IPS-NIHi7 (cell line): ENCODE data around the gene FRMD4B.
A peak's percentile ranks its signal among the peaks of the same experiment; 100 is the strongest.
"Not testable (repeated sequence)": the region's sequence is repeated elsewhere in the genome, so short reads cannot be mapped to it uniquely, and the experiment has no call there.

Experiments used
- DNase-seq: peaks from one replicate; pipeline ENCODE4 v3.0.0; 2012; ENCODE audit warnings: mixed read lengths; ENCODE audit errors: extremely low spot score

FRMD4B gene

GRCh38 chr3:69244039-69244438, 141.8 kb downstream of the FRMD4B start:
- DNase-seq, result no peak

GRCh38 chr3:69241769-69242168, 144.1 kb downstream of the FRMD4B start:
- no peak for DNase-seq

DNA sequence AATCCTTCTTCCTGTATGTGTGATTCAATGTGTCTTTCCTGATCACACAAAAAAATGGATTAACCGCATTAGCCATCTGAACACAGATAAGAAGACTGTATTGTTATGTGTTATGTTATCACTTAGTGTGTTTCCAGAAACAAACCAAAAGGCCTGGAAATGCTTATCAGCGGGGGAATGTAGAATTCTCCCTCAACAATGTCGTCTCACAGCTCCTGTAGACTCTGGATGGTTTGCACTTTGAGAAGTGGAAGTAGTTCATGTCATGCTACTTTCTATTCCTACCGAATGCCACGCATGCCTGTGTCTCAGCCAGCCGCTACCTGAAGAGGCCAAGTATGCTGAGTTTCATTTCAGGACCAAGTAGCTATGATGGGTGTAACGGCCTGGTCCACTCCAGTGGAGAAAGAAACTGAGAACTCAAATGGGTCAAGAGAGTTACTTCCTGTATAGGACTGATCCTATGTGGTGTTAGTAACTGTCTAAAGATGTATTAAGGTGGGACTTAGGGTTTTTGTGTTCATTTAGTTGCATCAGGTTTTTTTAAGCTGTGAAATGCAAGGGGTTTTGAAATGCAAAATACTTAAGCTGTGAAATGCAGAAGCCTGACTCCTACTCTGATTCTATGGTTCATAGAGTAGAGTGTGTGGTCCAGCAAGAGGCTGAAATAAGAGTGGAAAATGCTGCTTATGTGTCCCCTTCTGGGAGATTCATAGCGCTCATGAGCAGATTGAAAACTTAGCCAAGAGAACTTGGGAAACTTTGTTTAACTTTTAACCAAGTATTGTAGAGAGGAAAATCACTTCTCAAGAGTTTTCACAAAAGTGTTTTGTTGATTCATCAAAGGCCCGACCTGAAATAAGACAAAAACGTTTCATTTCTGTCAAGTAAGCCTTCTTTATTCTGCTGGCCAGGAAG, 145.0 kb downstream of the FRMD4B start:
- no peak for DNase-seq

DNA sequence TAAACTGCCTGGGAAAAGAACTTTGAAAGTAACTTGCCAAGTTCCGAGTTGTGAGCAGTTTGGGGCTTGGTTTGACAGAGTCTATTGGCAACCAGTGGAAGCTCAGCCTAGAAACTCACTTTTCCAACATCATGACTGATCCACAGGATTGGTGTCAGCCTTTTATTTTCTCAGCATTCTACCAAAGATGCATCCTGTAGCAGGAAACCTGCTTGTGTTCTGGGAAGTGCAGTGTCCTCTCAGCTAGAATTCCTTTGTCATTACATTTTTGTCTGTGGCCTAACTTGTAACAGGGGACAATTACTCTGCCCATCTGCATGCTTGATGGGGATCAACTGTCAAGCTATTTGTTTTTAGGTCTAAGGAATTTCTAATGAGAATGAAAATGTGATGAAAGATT, 146.8 kb downstream of the FRMD4B start:
- no peak for DNase-seq

DNA sequence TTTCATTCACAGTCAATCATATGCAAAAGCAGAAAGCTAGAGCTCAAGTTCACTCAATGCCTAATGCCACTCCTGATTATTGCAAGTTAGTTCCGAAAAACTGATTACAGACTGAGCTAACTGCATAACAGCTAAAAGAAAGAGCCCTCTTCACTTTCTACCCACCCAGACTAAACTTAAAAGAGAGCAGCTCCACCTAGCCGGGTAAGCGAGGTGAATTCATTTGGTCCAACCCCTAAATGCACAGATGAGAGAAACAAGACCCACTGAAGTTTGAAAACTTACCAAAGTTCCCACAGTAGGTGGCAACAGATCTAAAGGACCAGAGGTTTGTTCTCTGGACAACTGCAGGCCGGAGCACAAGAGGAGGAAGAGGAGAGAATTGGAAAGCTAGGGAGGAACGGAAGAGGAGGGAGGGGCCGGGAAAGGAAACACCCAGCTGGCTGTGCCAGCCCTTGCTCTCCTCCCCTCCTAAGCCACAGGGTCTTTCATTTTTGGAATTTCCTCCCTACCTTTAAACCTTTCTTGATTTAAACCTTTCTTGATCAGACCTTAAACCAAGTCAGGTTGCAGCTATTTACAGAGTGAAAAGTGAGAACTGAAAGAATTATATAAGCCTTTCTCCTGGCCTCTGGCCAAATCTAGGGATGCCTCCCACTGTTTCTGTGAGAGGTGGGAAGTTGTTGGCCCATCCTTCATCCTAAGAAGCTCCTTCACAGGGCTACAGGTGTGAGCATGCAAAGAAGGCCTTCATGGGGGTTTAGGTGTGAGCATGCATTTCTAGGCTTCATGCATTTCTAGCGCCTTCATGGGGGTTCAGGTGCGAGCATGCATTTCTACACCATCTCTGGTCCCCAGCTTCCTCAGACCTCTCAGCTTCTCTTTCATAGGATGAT, 148.8 kb downstream of the FRMD4B start:
- DNase-seq, result peak; percentile 42

- no peak for DNase-seq
These were observed 150.0 kb downstream of the FRMD4B start for GRCh38 chr3:69235882-69236281.

DNA sequence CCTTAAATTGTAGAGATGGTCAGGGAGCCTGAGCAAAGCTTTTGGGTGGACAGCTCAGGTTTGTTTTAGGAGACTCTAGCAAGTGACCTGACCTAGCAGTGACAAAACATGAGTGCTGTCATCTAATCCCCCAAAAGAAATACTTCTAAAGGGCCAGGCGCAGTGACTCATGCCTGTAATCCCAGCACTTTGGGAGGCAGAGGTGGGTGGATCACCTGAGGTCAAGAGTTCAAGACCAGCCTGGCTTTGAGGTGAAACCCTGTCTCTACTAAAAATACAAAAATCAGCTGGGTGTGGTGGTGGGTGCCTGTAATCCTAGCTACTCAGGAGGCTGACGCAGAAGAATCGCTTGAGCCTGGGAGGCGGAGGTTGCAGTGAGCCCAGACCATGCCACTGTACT, 150.7 kb downstream of the FRMD4B start:
- DNase-seq, result not testable (repeated sequence)

- DNase-seq, result no peak
These were observed 153.4 kb downstream of the FRMD4B start for GRCh38 chr3:69232482-69232881.

- DNase-seq, result peak; percentile 20
These were observed 153.9 kb downstream of the FRMD4B start for GRCh38 chr3:69231929-69232440.

- DNase-seq, result no peak
These were observed 159.8 kb downstream of the FRMD4B start for GRCh38 chr3:69226071-69226470.

DNA sequence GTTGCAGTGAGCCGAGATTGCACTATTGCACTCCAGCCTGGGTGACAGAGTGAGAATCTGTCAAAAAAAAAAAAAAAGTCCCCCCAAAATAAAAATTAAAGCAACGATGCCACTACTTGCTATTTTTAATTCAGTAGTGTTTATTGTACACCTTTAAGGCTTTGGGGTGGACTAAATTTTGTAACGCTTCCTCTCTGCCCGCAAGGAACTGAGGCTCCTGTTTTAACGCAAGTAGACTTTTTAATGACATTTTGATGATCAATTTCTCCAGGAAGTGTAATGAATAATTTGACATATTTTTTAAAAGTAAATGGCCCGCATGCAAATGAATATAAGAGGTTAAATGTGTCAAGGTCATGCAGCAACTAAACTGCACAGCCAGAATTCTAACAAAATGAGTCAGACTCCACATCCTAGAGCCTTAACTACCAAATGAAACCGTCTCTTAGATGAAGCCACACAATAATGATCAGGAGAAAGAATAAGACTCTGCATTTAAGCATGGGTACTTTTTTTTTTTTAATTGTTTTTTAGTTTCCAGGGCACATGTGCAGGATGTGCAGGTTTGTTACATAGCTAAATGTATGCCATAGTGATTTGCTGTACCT, 166.7 kb downstream of the FRMD4B start:
- DNase-seq, result no peak

DNA sequence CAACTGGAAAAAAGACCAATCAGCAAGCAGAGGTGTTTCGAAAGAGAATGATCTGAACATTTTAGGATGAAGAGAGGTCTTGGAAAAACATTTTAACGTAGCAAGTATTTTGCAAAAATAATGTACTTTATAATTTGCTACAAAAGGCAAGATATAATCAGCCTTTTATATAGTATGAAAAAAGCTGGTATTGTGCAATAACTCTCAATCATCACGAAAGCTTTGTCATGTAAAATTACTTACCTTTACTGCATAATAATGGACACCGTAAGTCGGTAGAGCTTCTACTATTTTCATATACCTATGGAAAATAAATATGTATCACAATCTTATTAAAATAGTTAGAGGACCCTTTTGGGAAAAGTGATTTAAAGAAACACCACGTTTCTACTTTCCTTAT, 167.8 kb downstream of the FRMD4B start:
- no peak for DNase-seq

GRCh38 chr3:69216981-69217380, 168.9 kb downstream of the FRMD4B start:
- no peak for DNase-seq

DNA sequence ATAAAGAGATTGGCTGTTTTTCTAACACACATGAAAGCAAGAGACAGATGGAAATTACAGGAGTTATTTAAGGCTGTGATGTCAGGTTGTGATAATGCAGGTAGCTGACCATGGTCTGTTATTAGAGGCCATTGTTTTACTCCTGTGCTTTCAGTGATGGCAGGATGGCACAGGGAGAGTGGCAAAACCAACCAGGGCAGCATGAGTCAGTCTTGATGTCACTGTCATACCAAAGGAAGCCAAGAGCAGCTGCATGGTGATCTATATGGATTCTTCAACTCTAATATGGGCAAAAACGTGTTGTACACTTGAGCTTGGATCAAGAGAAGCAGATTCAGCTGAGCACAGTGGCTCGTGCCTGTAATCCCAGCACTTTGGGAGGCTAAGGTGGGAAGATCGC, 171.6 kb downstream of the FRMD4B start:
- DNase-seq, result no peak

- DNase-seq, result no peak
These were observed 173.3 kb downstream of the FRMD4B start for GRCh38 chr3:69212411-69213160.

- no peak for DNase-seq
These were observed 175.7 kb downstream of the FRMD4B start for GRCh38 chr3:69210068-69210730.

DNA sequence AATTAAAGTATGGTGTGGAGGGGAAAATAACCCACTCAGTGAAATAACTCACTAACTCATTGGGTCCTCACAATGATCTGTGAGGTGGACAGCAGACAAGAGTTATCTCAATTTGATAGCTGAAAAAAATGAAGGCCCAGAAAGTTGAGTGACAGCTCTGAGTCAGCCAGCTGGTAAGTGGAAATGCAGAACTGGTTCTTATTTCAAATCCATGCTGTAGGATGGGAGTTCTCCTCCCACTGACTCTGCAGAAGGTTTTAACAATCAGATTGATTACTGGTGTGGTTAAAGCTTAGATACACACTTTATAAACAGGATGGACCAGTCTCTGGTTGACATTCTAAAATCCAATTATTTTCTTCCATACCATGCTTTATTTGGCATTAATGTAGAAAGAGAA, 176.5 kb downstream of the FRMD4B start:
- DNase-seq, result no peak

DNA sequence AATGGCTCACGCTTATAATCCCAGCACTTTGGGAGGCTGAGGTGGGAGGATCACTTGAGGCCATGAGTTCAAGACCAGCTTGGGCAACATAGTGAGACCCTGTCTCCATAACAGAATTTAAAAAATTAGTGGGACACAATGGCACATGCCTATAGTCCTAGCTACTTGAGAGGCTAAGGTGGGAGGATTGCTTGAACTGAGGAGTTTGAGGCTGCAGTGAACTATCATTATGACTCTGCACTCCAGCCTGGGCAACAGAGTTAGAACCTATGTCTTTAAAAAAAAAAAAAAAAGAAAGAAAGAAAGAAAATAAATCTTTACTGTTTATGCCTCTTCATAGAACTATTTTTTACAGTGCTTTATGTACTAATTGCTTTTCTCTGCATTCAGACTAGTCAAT, 178.9 kb downstream of the FRMD4B start:
- DNase-seq, result no peak

- no peak for DNase-seq
These were observed 180.5 kb downstream of the FRMD4B start for GRCh38 chr3:69205385-69205784.

DNA sequence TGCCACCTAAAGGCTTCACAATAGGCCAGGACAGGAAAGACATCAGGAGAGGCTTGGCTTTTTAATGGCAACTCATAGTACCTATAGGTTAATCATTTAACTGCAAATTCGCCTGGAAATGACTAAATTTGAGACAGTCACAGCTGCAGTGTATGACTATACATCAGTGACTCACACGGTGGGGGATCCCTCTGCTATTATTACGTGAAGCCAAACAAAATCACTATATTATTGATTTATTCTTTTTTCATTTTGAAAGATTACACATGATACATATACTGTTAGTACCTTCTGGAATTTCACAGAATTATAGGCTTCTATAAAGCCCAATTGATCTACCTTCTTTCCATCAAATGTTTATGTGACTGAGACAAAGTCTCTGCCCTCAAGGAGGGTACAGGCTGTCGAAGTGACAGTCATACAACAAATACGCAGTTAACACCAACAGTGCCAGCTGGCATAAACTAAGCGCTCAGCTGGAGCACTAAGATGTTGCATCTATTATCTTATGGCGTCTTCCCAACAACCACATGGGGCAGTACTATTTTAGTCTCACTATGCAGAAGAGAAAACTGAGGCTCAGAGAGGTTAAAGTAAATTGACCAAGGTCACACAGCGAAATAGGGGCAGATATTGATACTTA, 181.5 kb downstream of the FRMD4B start:
- DNase-seq, result no peak
